Neural cell (in vitro differentiated cells): ENCODE data around the gene GNA15. TPM values are rescaled to one million over a fixed set of nuclear protein-coding genes. Genes with fewer than 3 reads are reported as not detected.

Experiments used
- H2AFZ ChIP-seq: fragments of 200-600, 300-800 bp; sonication (generic), shearing (Covaris generic); 2 replicates; pipeline ENCODE4 v1.6.0; 2014; ENCODE audit warnings: low read depth, mild to moderate bottlenecking, antibody characterized with exemption, low read length, moderate library complexity
- H3F3A ChIP-seq: fragments of 200-600 bp; shearing (Covaris generic); 2 replicates; pipeline ENCODE4 v1.6.1; 2016; ENCODE audit warnings: mild to moderate bottlenecking, moderate library complexity, mixed read lengths, antibody characterized with exemption, low read length; ENCODE audit not compliant: insufficient read depth, poor library complexity, severe bottlenecking
- H3K27ac ChIP-seq: fragments of 200-600, 300-800 bp; sonication (generic), shearing (Covaris generic); 2 replicates; pipeline ENCODE4 v1.5.1; 2014; ENCODE audit warnings: mild to moderate bottlenecking, low read length, moderate library complexity
- H3K27me3 ChIP-seq: fragments of 300-800, 200-600 bp; sonication (generic), shearing (Covaris generic); 2 replicates; pipeline ENCODE4 v1.6.0; 2014; ENCODE audit warnings: mild to moderate bottlenecking, low read depth, low read length, moderate library complexity; ENCODE audit not compliant: insufficient read depth
- H3K36me3 ChIP-seq: fragments of 300-800, 200-600 bp; sonication (generic), shearing (Covaris generic); 2 replicates; pipeline ENCODE4 v1.5.1; 2014; ENCODE audit warnings: mild to moderate bottlenecking, antibody characterized with exemption, low read length, moderate library complexity; ENCODE audit not compliant: insufficient read depth
- H3K4me2 ChIP-seq: fragments of 300-800, 200-600 bp; sonication (generic), shearing (Covaris generic); 2 replicates; pipeline ENCODE4 v1.6.0; 2014; ENCODE audit warnings: mild to moderate bottlenecking, low read length
- H3K4me3 ChIP-seq: fragments of 300-800, 200-600 bp; sonication (generic), shearing (Covaris generic); 2 replicates; pipeline ENCODE4 v1.5.1; 2014; ENCODE audit warnings: mild to moderate bottlenecking, low read length, moderate library complexity
- H3K79me2 ChIP-seq: fragments of 200-600 bp; shearing (Covaris generic); replicated peaks from 2 replicates; pipeline ENCODE4 v1.6.0; 2014; ENCODE audit warnings: mild to moderate bottlenecking, low read length, moderate library complexity; ENCODE audit not compliant: insufficient read depth
- H3K9ac ChIP-seq: fragments of 300-800, 200-600 bp; sonication (generic), shearing (Covaris generic); 2 replicates; pipeline ENCODE4 v1.6.1; 2016; ENCODE audit warnings: mild to moderate bottlenecking, low read length, mixed read lengths
- H3K9me2 ChIP-seq: fragments of 200-600 bp; shearing (Covaris generic); 2 replicates; pipeline ENCODE4 v1.6.1; 2016; ENCODE audit warnings: mild to moderate bottlenecking, low read length, mixed read lengths; ENCODE audit not compliant: insufficient read depth
- H3K9me3 ChIP-seq: fragments of 200-600, 300-800 bp; sonication (generic), shearing (Covaris generic); 2 replicates; pipeline ENCODE4 v1.6.1; 2016; ENCODE audit warnings: mild to moderate bottlenecking, mixed run types, low read length, moderate library complexity, mixed read lengths
- H4K20me1 ChIP-seq: fragments of 200-600 bp; shearing (Covaris generic); 2 replicates; pipeline ENCODE4 v1.6.1; 2016; ENCODE audit warnings: mild to moderate bottlenecking, mixed run types; ENCODE audit not compliant: insufficient read depth
- EP300 ChIP-seq: fragments of 450-650 bp; conservative IDR thresholded peaks from 2 replicates; pipeline ENCODE4 v1.6.1; 2014; ENCODE audit warnings: antibody characterized with exemption, mild to moderate bottlenecking, moderate library complexity; ENCODE audit not compliant: poor library complexity, severe bottlenecking
- EZH2 ChIP-seq: fragments of 200-600, 300-800 bp; shearing (Covaris generic), sonication (generic); IDR thresholded peaks from 2 replicates; pipeline ENCODE4 v1.6.1; 2014; ENCODE audit warnings: antibody characterized with exemption, low read length, borderline replicate concordance, mild to moderate bottlenecking; ENCODE audit not compliant: insufficient read depth, poor library complexity, severe bottlenecking
- MXI1 ChIP-seq: fragments of 450-650 bp; conservative IDR thresholded peaks from 2 replicates; pipeline ENCODE4 v1.6.1; 2014; ENCODE audit warnings: antibody characterized with exemption, mild to moderate bottlenecking; ENCODE audit not compliant: poor library complexity, severe bottlenecking
- POLR2AphosphoS5 ChIP-seq: IDR thresholded peaks from 2 replicates; pipeline ENCODE4 v1.6.1; 2012
- RAD21 ChIP-seq: fragments of 450-650 bp; conservative IDR thresholded peaks from 2 replicates; pipeline ENCODE4 v1.6.1; 2014; ENCODE audit warnings: antibody characterized with exemption, mild to moderate bottlenecking, moderate library complexity
- SMC3 ChIP-seq: fragments of 450-650 bp; conservative IDR thresholded peaks from 2 replicates; pipeline ENCODE4 v1.6.1; 2014; ENCODE audit warnings: antibody characterized with exemption, mild to moderate bottlenecking, moderate library complexity; ENCODE audit not compliant: poor library complexity
- TAF1 ChIP-seq: IDR thresholded peaks from 2 replicates; pipeline ENCODE4 v1.6.1; 2012; ENCODE audit warnings: low read depth
- polyA plus RNA-seq: library from polyadenylated mRNA; depleted of rRNA; stranded (reverse); fragments of >200 nt; gene quantifications from 2 replicates; pipeline ENCODE4 v1.2.3, GENCODE V29; 2014
- TF ChIP-seq, protein P1 (sequence below): IDR thresholded peaks from 2 replicates; pipeline ENCODE4 v1.6.1; 2012; ENCODE audit warnings: borderline replicate concordance
- TF ChIP-seq, protein P2 (sequence below): fragments of 450-650 bp; IDR thresholded peaks from 2 replicates; pipeline ENCODE4 v1.5.1; 2014; ENCODE audit warnings: antibody characterized with exemption, mild to moderate bottlenecking, moderate library complexity; ENCODE audit not compliant: poor library complexity, severe bottlenecking

Gene GNA15
- polyA plus RNA-seq, 1 donor from 2014 or later, result not detected

DNA sequence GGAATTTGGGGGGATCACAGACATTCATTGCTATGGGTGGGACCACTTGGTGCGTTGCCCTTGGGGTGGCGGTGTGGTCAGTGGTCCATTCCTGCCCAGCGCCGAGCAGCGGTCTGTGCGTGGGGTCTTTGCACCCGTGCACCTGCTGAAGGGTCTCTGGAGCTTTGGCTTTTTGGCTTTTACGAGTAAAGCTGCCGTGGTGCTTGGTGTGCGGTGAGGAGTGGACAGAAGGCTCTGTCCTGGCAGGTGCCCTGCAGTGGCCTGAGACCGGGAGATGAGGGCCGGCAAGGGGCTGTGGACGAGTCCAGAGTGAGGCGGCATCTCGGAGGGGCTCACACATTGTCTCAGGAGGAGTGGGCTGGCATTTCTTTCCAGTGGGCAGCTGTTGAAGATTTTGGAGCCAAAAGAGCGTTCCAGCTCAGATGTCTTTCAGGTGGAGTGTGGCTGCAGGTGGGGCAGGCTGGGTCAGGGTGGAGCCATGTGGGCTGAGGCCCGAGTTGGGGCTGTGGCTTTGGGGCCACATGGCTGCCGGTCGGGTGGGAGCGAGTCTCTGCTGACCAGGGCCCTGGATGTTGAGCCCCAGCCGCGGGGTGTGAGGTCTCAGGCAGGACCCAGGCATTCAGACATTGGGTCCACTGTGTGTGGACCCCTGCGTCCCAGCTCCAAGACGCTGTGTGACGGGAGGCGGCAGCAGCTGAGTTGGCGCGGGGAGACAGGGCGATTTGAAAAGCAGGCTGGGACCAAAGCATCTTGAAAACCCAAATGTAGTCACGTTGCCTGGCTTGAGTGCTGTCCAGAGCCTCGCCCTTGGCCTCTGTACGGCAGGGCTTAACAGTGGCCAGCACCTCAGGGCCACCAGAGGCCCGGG lies 30.0 kb upstream of the GNA15 start:
- no peak overlapping the region for H2AFZ ChIP-seq
- no peak overlapping the region for H3K4me3 ChIP-seq
- no peak for TF ChIP-seq SMC3
- TF ChIP-seq, protein P1, sequence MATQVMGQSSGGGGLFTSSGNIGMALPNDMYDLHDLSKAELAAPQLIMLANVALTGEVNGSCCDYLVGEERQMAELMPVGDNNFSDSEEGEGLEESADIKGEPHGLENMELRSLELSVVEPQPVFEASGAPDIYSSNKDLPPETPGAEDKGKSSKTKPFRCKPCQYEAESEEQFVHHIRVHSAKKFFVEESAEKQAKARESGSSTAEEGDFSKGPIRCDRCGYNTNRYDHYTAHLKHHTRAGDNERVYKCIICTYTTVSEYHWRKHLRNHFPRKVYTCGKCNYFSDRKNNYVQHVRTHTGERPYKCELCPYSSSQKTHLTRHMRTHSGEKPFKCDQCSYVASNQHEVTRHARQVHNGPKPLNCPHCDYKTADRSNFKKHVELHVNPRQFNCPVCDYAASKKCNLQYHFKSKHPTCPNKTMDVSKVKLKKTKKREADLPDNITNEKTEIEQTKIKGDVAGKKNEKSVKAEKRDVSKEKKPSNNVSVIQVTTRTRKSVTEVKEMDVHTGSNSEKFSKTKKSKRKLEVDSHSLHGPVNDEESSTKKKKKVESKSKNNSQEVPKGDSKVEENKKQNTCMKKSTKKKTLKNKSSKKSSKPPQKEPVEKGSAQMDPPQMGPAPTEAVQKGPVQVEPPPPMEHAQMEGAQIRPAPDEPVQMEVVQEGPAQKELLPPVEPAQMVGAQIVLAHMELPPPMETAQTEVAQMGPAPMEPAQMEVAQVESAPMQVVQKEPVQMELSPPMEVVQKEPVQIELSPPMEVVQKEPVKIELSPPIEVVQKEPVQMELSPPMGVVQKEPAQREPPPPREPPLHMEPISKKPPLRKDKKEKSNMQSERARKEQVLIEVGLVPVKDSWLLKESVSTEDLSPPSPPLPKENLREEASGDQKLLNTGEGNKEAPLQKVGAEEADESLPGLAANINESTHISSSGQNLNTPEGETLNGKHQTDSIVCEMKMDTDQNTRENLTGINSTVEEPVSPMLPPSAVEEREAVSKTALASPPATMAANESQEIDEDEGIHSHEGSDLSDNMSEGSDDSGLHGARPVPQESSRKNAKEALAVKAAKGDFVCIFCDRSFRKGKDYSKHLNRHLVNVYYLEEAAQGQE, result no peak
- TF ChIP-seq, protein P2, sequence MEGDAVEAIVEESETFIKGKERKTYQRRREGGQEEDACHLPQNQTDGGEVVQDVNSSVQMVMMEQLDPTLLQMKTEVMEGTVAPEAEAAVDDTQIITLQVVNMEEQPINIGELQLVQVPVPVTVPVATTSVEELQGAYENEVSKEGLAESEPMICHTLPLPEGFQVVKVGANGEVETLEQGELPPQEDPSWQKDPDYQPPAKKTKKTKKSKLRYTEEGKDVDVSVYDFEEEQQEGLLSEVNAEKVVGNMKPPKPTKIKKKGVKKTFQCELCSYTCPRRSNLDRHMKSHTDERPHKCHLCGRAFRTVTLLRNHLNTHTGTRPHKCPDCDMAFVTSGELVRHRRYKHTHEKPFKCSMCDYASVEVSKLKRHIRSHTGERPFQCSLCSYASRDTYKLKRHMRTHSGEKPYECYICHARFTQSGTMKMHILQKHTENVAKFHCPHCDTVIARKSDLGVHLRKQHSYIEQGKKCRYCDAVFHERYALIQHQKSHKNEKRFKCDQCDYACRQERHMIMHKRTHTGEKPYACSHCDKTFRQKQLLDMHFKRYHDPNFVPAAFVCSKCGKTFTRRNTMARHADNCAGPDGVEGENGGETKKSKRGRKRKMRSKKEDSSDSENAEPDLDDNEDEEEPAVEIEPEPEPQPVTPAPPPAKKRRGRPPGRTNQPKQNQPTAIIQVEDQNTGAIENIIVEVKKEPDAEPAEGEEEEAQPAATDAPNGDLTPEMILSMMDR, result no peak
- no peak for TF ChIP-seq TAF1
- TF ChIP-seq EP300, result no peak
- no peak for TF ChIP-seq RAD21
- TF ChIP-seq POLR2AphosphoS5, result no peak
- no peak for TF ChIP-seq MXI1
- peaks cover 8% of the 10 kb centered on the region for H3K79me2 ChIP-seq
- H3K9me3 ChIP-seq, result no peaks in the 10 kb centered on the region
- no peak overlapping the region for H3K27ac ChIP-seq
- H3K36me3 ChIP-seq, result no peaks in the 10 kb centered on the region
- H3K27me3 ChIP-seq, result no peaks in the 10 kb centered on the region
- H4K20me1 ChIP-seq, result no peaks in the 10 kb centered on the region
- H3K9me2 ChIP-seq, result no peaks in the 10 kb centered on the region
- no peak overlapping the region for H3K9ac ChIP-seq
- no peaks in the 10 kb centered on the region for H3F3A ChIP-seq
- H3K4me2 ChIP-seq, result no peak overlapping the region

DNA sequence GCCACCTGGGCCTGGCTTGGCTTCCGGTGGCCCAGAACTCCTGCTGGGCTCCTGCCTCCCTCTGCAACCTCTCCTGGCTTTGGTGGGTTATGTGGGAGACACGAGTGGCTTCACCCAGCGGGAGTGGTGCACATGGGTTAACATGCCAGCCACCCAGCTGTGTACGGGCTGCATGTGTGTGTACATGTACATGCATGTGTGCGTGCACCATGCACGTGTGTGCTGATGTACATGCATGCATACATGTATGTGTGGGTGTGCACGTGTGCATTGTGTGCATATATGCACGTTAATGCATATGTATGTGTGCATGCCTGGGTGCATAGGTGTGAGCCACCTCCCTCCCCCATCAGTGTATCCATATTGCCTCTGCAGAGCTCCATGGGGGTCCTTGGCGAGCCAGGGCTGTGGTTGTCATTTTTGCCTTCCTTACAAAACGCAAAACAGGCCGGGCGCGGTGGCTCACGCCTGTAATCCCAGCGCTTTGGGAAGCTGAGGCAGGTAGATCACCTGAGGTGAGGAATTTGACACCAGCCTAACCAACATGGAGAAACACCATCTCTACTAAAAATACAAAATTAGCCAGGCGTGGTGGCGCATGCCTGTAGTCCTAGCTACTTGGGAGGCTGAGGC lies 29.2 kb upstream of the GNA15 start:
- Histone ChIP-seq H2AFZ (no peak overlapping the region), H3K9me2 (no peaks in the 10 kb centered on the region), H3K4me2 (no peak overlapping the region), H3K9ac (no peak overlapping the region), H4K20me1 (no peaks in the 10 kb centered on the region), H3K9me3 (no peaks in the 10 kb centered on the region), H3K36me3 (no peaks in the 10 kb centered on the region), H3K4me3 (no peak overlapping the region), H3K79me2 (peaks cover 8% of the 10 kb centered on the region), H3K27ac (no peak overlapping the region), H3F3A (no peaks in the 10 kb centered on the region), H3K27me3 (no peaks in the 10 kb centered on the region)
- TF ChIP-seq EZH2 (no peak), MXI1 (no peak), RAD21 (no peak), EP300 (no peak), SMC3 (no peak), TAF1 (no peak), POLR2AphosphoS5 (no peak)
- TF ChIP-seq, protein P1, result no peak
- TF ChIP-seq, protein P2, result no peak
